IPS DF 6.9 (cell line): ENCODE measurements around the gene DPY30.

Experiments
- DNase-seq: peaks from one replicate; pipeline ENCODE4 v3.0.0-alpha.2; 2013; ENCODE audit warnings: low read depth, low spot score
- H3K27ac ChIP-seq: one replicate; pipeline ENCODE4 v1.5.1; 2013; ENCODE audit warnings: low read length, control low read depth
- H3K27me3 ChIP-seq: 2 replicates; pipeline ENCODE4 v1.6.1; 2013; ENCODE audit warnings: mild to moderate bottlenecking, low read length; ENCODE audit not compliant: control insufficient read depth, insufficient read depth
- H3K36me3 ChIP-seq: 2 replicates; pipeline ENCODE4 v1.6.1; 2013; ENCODE audit warnings: low read length; ENCODE audit not compliant: control insufficient read depth, insufficient read depth
- H3K4me1 ChIP-seq: 2 replicates; pipeline ENCODE4 v1.6.1; 2013; ENCODE audit warnings: low read length; ENCODE audit not compliant: control insufficient read depth, insufficient read depth
- H3K4me3 ChIP-seq: 2 replicates; pipeline ENCODE4 v1.5.1; 2013; ENCODE audit warnings: mild to moderate bottlenecking, low read length
- H3K9me3 ChIP-seq: 2 replicates; pipeline ENCODE4 v1.6.1; 2013; ENCODE audit warnings: low read length, inconsistent platforms; ENCODE audit not compliant: control insufficient read depth, insufficient read depth
- WGBS: extraction: QIAGEN DNeasy Blood & Tissue Kit; methylation state at CpG from one replicate; pipeline ENCODE4 v1.1.7; 2013; ENCODE audit warnings: mixed read lengths, missing lambda C conversion rate; ENCODE audit not compliant: insufficient read length, insufficient coverage; 5-methylcytosine and 5-hydroxymethylcytosine counted together

Gene DPY30

DNA sequence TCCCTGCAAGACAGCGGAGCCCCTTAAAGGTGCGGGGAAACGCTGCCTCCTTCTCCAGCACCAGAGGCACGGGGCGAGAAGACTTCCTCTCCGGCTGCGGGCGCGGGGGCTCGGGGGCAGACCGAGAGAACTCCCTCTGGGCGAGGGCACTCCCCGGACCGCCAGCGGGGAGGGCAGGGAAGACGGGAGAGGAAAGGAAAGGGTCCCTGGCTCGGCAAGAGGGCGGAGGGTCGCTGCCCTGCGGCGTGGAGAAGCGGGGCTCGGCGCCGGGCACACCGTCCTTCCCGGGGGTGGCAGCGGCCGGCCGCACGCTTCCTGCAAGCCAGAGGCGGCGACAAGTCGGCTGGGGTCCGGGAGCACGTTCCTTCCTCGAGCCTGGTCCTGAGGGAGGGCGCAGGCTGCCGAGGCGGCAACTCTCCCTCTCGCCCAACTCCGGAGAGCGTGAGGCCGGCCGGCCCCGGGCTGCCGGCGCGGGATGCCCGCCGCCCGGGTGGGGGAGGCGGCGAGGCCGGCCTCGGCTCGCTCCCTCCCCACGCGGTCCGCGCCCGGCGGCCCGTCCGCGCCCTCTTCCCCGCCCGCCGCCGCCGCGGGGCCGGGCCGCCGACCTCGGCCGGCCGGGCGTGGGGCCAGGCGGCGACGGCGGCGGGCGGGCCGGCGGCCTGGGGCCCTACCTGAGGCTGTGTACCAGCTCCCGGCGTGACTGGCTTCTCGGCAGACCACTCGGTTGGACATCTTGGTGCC lies 29.9 kb downstream of the DPY30 start:
- Histone ChIP-seq H3K9me3 (no peaks in the 10 kb centered on the region), H3K27me3 (no peaks in the 10 kb centered on the region), H3K4me3 (peak overlapping the region; percentile 81), H3K4me1 (no peaks in the 10 kb centered on the region), H3K27ac (no peak overlapping the region), H3K36me3 (no peaks in the 10 kb centered on the region; the same call in 1 of the 2 replicates)
- no peak for DNase-seq
- no CpG with 5 or more reads among the region's 91 CpGs for WGBS

DNA sequence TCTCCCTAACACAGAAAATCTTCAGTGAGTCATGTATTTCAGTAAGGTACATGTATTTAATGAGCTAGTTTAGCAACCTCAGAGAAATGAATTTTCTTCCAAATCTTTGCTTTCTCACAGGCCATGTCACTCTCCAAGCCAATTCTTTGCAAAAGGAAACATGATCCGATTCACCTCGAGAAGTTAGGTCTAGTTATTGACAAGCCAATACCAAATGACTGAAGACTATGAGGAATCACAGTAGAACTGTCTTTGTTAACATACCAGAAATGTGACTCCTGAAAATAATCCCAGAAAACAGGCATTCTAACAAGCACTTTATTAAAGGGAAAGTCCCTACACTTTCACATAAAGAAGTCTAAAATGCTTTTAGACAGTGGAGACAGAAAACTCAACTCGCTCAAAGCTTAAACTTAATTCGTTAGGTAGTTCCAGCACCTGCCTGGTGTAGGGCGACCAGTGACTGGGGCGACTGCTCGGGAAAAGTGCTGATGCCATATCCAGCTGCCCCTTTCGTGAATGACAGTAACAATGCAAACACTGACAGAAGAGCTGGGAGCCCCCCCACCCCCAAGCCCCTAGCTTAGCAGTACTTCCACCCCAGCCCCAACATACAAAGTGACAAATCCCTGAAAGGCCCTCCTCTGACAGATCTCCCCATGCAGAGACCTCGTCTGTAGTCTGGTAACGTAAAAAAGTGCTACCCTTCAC lies 30.6 kb downstream of the DPY30 start:
- H3K27ac ChIP-seq = no peak overlapping the region

DNA sequence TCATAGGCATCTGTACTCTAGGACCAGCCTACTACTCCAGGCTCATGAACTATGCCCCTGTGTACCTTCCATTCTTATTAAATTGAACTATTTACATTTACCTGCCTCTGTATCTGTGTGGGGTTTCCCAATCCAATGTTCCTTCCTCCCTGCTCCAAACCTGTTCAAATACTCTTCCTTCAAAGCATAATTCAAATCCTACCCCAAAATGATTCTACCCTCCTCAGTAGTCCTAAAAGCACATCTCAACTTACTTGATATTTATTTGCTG lies 32.5 kb downstream of the DPY30 start:
- H3K36me3 ChIP-seq = no peaks in the 10 kb centered on the region
- no peak overlapping the region for H3K4me3 ChIP-seq
- no peaks in the 10 kb centered on the region for H3K4me1 ChIP-seq
- no peak overlapping the region for H3K27ac ChIP-seq
- DNase-seq = no peak
- H3K9me3 ChIP-seq = no peaks in the 10 kb centered on the region
- no peaks in the 10 kb centered on the region for H3K27me3 ChIP-seq

More for the DNA sequence above, 30.6 kb downstream of the DPY30 start:
- Histone ChIP-seq H3K27me3 (no peaks in the 10 kb centered on the region), H3K4me3 (peak overlapping the region; percentile 81), H3K4me1 (no peaks in the 10 kb centered on the region), H3K36me3 (no peaks in the 10 kb centered on the region), H3K9me3 (no peaks in the 10 kb centered on the region)
- WGBS = no CpG with 5 or more reads among the region's 10 CpGs
- DNase-seq = no peak

DNA sequence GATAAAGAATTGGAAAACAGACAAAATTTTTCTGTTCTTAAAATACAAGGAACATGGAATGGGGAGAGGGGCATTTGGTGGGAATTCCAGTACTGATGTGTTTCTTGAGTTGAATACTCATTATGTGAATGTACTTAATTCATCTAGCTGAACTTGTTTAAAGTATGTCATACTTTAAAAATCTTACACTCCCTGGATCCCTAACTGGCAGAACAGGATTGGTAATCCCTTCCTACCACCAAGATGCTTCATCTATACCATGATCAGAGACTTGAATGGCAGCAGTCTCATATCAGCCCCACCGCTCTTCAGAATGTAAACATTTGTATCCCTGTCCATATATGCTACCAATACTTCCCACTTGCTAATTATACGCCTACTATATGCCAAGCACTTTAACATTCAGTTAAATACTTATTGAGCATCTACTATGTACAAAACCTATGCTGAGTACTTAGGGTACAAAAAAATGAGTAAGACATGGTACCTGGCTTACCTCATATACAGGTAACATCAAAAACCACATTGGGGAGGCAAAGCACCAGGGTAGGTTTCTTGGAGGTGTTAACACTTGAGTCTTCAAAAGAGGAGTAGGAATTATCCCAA lies 34.1 kb downstream of the DPY30 start:
- no peaks in the 10 kb centered on the region for H3K4me1 ChIP-seq
- DNase-seq = no peak
- no peak overlapping the region for H3K4me3 ChIP-seq
- WGBS = no CpG with 5 or more reads among the region's 2 CpGs
- no peaks in the 10 kb centered on the region for H3K27me3 ChIP-seq
- no peak overlapping the region for H3K27ac ChIP-seq
- no peaks in the 10 kb centered on the region for H3K9me3 ChIP-seq
- no peaks in the 10 kb centered on the region for H3K36me3 ChIP-seq

DNA sequence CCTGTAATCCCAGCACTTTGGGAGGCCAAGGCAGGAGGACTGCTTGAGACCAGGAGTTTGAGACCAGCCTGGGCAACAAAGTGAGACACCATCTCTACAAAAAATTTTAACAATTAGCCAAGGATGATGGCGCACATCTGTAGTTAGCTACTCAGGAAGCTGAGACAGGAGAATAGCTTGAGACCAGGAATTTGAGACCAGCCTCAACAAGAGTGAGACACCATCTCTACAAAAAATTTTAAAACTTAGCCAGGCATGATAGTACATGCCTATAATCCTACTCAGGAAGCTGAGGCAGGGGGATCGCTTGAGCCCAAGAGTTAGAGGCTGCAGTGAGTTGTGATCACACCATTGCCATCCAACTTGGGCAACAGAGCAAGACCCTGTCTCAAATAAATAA lies 35.8 kb downstream of the DPY30 start:
- H3K4me1 ChIP-seq = no peaks in the 10 kb centered on the region
- no peaks in the 10 kb centered on the region for H3K27me3 ChIP-seq
- no peak overlapping the region for H3K27ac ChIP-seq
- no peak for DNase-seq
- no CpG with 5 or more reads among the region's 2 CpGs for WGBS
- H3K36me3 ChIP-seq = no peaks in the 10 kb centered on the region
- H3K9me3 ChIP-seq = no peaks in the 10 kb centered on the region
- no peak overlapping the region for H3K4me3 ChIP-seq

DNA sequence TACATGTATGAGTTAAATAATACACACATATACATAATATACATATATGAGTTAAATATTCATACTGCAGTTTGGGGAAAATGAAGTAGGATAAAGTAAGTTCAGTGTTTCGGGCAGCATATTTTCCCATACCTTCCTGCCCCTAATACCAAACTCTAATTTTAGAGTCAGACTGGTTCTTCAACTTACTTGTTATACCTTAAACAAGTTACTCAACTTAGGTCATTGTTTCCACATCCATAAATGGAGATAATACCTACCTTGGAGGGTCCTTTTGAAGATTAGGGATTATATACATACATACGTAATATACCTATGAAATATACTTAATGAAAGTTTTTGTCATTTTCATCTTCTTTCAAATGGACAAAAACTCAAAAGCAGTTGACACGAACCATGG lies 37.2 kb downstream of the DPY30 start:
- no CpG with 5 or more reads among the region's 3 CpGs for WGBS
- no peak overlapping the region for H3K27ac ChIP-seq
- H3K4me3 ChIP-seq = no peak overlapping the region
- no peak for DNase-seq
- H3K36me3 ChIP-seq = no peaks in the 10 kb centered on the region
- H3K9me3 ChIP-seq = no peaks in the 10 kb centered on the region
- H3K4me1 ChIP-seq = no peaks in the 10 kb centered on the region
- H3K27me3 ChIP-seq = no peaks in the 10 kb centered on the region

DNA sequence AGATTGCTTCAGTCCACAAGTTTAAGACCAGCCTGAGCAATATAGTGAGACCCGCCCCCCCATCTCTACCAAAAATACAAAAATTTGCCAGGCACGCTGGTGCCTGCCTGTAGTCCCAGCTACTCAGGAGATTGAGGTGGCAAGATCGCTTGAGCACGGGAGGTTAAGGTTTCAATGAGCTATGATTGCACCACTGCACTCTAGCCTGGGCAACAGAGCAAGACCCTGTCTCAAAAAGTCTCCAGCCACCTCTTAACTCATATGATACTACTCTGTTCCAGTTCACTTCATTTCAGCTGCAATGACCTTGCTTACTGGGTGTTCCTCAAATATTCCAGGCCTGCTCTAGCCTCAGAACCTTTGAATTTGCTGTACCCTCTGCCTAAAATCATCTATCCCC lies 40.2 kb downstream of the DPY30 start:
- DNase-seq = no peak
- no CpG with 5 or more reads among the region's 4 CpGs for WGBS
- no peak overlapping the region for H3K4me3 ChIP-seq
- H3K4me1 ChIP-seq = peaks cover 1% of the 10 kb centered on the region; the same call in 1 of the 2 replicates
- no peaks in the 10 kb centered on the region for H3K9me3 ChIP-seq
- H3K36me3 ChIP-seq = no peaks in the 10 kb centered on the region
- H3K27ac ChIP-seq = no peak overlapping the region
- H3K27me3 ChIP-seq = no peaks in the 10 kb centered on the region

DNA sequence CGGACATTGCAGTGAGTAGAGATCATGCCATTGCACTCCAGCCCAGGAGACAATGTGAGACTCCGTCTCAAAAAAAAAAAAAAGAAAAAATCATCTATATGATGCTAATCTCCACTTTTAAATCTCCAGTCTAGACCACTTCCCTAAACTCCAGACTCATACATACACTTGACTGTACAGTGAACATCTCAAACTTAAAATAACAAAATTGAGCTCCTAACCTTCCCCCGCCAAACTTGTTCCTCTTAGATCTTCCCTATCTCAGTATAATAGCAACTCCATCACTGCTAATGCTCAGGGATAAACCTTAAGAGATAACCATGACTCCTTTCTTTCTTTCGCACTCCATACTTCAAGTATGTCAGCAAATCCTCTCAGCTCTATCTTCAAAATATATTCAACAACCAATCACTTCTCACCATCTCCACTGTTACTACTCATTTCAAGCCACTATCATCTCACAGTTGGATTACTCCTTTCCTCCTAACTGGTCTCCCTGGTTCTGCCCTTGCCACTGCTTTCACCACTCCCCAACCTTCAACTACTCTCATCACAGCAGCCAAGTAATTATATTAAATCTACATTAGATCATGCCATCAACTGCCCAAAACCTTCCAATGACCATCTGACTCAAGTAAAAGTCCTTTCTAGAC lies 40.7 kb downstream of the DPY30 start:
- peaks cover 1% of the 10 kb centered on the region; the same call in 1 of the 2 replicates for H3K4me1 ChIP-seq
- no peak overlapping the region for H3K27ac ChIP-seq
- DNase-seq = no peak
- H3K4me3 ChIP-seq = no peak overlapping the region
- H3K36me3 ChIP-seq = no peaks in the 10 kb centered on the region
- H3K9me3 ChIP-seq = no peaks in the 10 kb centered on the region
- no peaks in the 10 kb centered on the region for H3K27me3 ChIP-seq
- 100% methylated on average over 1 of the region's 4 CpGs for WGBS

DNA sequence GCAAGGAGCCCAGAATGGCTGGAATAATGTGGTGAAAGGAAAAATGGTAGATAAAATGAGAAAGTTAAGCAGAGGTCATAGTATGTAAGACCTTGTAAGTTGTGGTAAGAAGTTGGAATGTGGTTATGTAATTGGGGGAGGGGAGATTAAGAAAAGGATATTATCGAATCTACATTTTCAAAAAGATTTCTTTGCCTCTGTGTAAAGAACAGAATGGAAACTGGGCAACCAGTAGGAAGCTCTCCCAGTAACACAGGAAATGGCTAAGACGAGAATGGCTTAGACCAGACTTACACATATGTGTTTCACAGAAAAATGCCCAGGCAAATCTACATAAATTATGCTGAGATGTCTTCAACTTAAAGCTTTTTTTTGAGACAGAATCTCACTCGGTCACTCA lies 42.0 kb downstream of the DPY30 start:
- H3K4me1 ChIP-seq = peaks cover 1% of the 10 kb centered on the region; the same call in 1 of the 2 replicates
- 100% methylated on average over 1 of the region's 3 CpGs for WGBS
- no peaks in the 10 kb centered on the region for H3K27me3 ChIP-seq
- no peak overlapping the region for H3K27ac ChIP-seq
- H3K4me3 ChIP-seq = no peak overlapping the region
- H3K36me3 ChIP-seq = no peaks in the 10 kb centered on the region
- no peak for DNase-seq
- H3K9me3 ChIP-seq = no peaks in the 10 kb centered on the region

DNA sequence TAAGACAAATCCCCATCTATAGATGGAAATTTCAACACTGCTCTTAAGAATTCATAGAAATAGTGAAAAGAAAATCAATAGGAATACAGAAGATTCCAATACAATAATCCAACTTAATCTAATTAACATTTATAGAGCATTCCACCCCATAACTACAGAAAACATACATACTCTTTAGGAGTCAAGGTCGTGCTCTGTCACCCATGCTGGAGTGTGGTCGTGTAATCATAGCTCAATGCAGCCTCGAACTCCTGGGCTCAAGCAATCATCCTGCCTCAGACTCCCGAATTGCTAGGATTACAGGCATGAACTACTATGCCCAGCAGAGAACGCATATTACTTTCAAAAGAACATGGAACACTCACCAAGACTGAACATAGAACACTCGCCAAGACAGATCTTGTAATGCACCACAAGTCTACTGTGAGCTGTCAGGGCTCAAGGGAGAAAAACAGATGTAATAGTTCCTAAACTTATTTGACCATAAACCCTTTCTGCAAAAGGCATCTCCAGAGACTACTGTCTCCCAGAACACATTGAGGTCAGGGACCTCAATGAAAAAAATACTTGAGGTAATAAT lies 42.9 kb downstream of the DPY30 start:
- Histone ChIP-seq H3K36me3 (no peaks in the 10 kb centered on the region), H3K27ac (no peak overlapping the region), H3K4me1 (peaks cover 1% of the 10 kb centered on the region; the same call in 1 of the 2 replicates), H3K9me3 (no peaks in the 10 kb centered on the region), H3K27me3 (no peaks in the 10 kb centered on the region), H3K4me3 (no peak overlapping the region)
- WGBS = no CpG with 5 or more reads among the region's 6 CpGs
- no peak for DNase-seq
